ENCODE measurements around the gene ATP5MC2.
"Not testable (repeated sequence)": the region's sequence is repeated elsewhere in the genome, so short reads cannot be mapped to it uniquely, and the experiment has no call there.

Gene ATP5MC2

GRCh38 chr12:53646300-53646699 is 29.6 kb downstream of the ATP5MC2 start:
- not testable (repeated sequence) for DNase-seq (ENCODE audit: low read depth in 2 of 2)

- DNase-seq (ENCODE audit: low read depth in 2 of 2) = no peak
Measured at GRCh38 chr12:53645165-53645564, 30.7 kb downstream of the ATP5MC2 start.

- DNase-seq (ENCODE audit: low read depth in 2 of 2) = no peak
Measured at GRCh38 chr12:53644133-53644532, 31.8 kb downstream of the ATP5MC2 start.

- DNase-seq (ENCODE audit: low read depth in 2 of 2) = no peak
Measured at GRCh38 chr12:53643232-53643979, 32.5 kb downstream of the ATP5MC2 start.

GRCh38 chr12:53638057-53638456 is 37.8 kb downstream of the ATP5MC2 start:
- no peak for DNase-seq (ENCODE audit: low read depth in 2 of 2)

GRCh38 chr12:53636641-53637040 is 39.2 kb downstream of the ATP5MC2 start:
- no peak for DNase-seq (ENCODE audit: low read depth in 2 of 2)

- not testable (repeated sequence) for DNase-seq (ENCODE audit: low read depth in 2 of 2)
Measured at GRCh38 chr12:53635708-53636107, 40.2 kb downstream of the ATP5MC2 start.

GRCh38 chr12:53631721-53632120 is 44.2 kb downstream of the ATP5MC2 start:
- DNase-seq (ENCODE audit: low read depth in 2 of 2) = no peak

- no peak for DNase-seq (ENCODE audit: low read depth in 2 of 2)
Measured at GRCh38 chr12:53627919-53628318, 48.0 kb downstream of the ATP5MC2 start.

GRCh38 chr12:53626702-53627169 is 49.1 kb downstream of the ATP5MC2 start:
- DNase-seq (ENCODE audit: low read depth in 2 of 2) = no peak

- peak; percentile 98 to 99 for DNase-seq (ENCODE audit: low read depth in 2 of 2)
Measured at GRCh38 chr12:53625946-53626701, 49.8 kb downstream of the ATP5MC2 start, which contains the start of gene ATF7. TSS of gene ATF7 (minus strand) at chr12:53626382. CDS start at chr12:53601000, 25,382 bp downstream.

GRCh38 chr12:53625373-53625945 is 50.4 kb downstream of the ATP5MC2 start:
- DNase-seq (ENCODE audit: low read depth in 2 of 2) = no peak

GRCh38 chr12:53624956-53625355 is 50.9 kb downstream of the ATP5MC2 start:
- no peak for DNase-seq (ENCODE audit: low read depth in 2 of 2)

- DNase-seq (ENCODE audit: low read depth in 2 of 2) = no peak
Measured at GRCh38 chr12:53624458-53624857, 51.4 kb downstream of the ATP5MC2 start.

- DNase-seq (ENCODE audit: low read depth in 2 of 2) = no peak
Measured at GRCh38 chr12:53623548-53624385, 52.1 kb downstream of the ATP5MC2 start.

GRCh38 chr12:53622724-53623123 is 53.2 kb downstream of the ATP5MC2 start:
- no peak for DNase-seq (ENCODE audit: low read depth in 2 of 2)

- DNase-seq (ENCODE audit: low read depth in 2 of 2) = no peak
Measured at GRCh38 chr12:53618275-53618674, 57.6 kb downstream of the ATP5MC2 start.

GRCh38 chr12:53617700-53618099 is 58.2 kb downstream of the ATP5MC2 start:
- DNase-seq (ENCODE audit: low read depth in 2 of 2) = no peak

GRCh38 chr12:53616950-53617349 is 58.9 kb downstream of the ATP5MC2 start:
- no peak for DNase-seq (ENCODE audit: low read depth in 2 of 2)

All from activated CD4-positive, alpha-beta T cell treated with anti-CD3 and anti-CD28 coated beads for 24 hours (primary cell).